Brain microvascular endothelial cell (primary cell): ENCODE data around the gene EHD2.

Source experiments
- DNase-seq: peaks from one replicate; pipeline ENCODE4 v3.0.0-alpha.2; 2020
- H3K27ac ChIP-seq: fragments of 250-450 bp; sonication (Bioruptor Pico); 2 replicates; pipeline ENCODE4 v1.5.1; 2020; ENCODE audit warnings: mild to moderate bottlenecking, moderate library complexity
- H3K27me3 ChIP-seq: fragments of 250-450 bp; sonication (Bioruptor Pico); replicated peaks from 2 replicates; pipeline ENCODE4 v1.5.1; 2020; ENCODE audit warnings: mild to moderate bottlenecking
- H3K36me3 ChIP-seq: fragments of 250-450 bp; sonication (Bioruptor Pico); replicated peaks from 2 replicates; pipeline ENCODE4 v1.5.1; 2020; ENCODE audit warnings: mild to moderate bottlenecking
- H3K4me3 ChIP-seq: 2 replicates; pipeline ENCODE4 v1.5.1; 2011; ENCODE audit warnings: low read depth, mild to moderate bottlenecking, control low read depth, low read length, moderate library complexity
- CTCF ChIP-seq: IDR thresholded peaks from 2 replicates; pipeline ENCODE4 v1.5.1; 2011; ENCODE audit warnings: low read depth, mild to moderate bottlenecking, moderate library complexity, low read length, control low read depth, inconsistent platforms; ENCODE audit errors: missing control alignments
- in situ Hi-C: cut with HindIII; loops from 2 replicates; pipeline ENCODE4 v1.10.0; 2017; ENCODE audit warnings: low sequenced_read_pairs, low pct_ligation_motif_present

The EHD2 gene

DNA sequence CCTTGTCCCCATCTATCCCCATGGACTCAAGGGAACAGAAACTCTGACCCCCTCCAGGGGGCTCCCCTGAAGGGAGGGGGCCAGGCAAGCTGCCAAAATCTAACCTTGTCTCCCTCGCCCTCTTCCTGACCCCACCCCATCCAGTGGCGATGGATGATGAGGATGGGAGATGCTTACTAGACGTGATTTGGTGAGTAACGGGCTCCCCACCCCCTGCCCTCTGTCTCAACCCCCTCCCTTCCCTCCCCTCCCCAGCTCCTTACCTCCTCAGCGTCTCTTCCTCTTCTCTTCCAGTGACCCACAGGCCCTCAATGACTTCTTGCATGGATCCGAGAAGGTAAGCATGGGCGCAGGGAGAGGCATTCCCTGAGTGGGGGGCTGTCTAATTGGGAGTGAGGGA, 39.8 kb upstream of the EHD2 start:
- peaks cover 20% of the 10 kb centered on the region for H3K36me3 ChIP-seq

GRCh38 chr19:47674548-47674947, 38.7 kb upstream of the EHD2 start:
- Histone ChIP-seq H3K27me3 (no peaks in the 10 kb centered on the region), H3K27ac (no peak overlapping the region), H3K4me3 (no peak overlapping the region), H3K36me3 (peaks cover 25% of the 10 kb centered on the region)
- no peak for DNase-seq
- in situ Hi-C loops, result no loop called here
- no peak for TF ChIP-seq CTCF

More for the DNA sequence above, 39.8 kb upstream of the EHD2 start:
- TF ChIP-seq CTCF, result no peak
- in situ Hi-C loops, result no loop called here
- no peak for DNase-seq
- Histone ChIP-seq H3K27me3 (no peaks in the 10 kb centered on the region), H3K27ac (no peak overlapping the region), H3K4me3 (no peak overlapping the region)

DNA sequence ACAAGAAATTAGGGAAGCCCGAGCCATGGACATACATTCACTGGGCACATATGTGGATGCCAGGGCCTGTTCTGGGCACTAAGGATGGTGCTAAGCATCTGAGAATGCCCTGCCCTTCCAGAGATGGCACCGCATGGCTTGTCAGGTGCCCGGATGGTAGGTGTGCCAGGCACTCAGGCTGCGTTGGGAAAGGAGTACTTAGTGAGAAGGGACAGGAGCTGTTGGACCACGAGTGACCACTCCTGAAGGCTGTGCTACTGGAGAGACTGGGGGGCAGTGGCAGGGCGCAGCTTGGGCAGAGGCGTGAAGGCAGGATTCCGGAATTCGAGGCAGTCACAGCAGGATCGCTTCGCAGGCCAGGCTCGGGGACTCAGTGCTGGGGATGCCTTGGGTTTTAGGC, 38.0 kb upstream of the EHD2 start:
- TF ChIP-seq CTCF, result no peak
- no peaks in the 10 kb centered on the region for H3K27me3 ChIP-seq
- no peak for DNase-seq
- peaks cover 32% of the 10 kb centered on the region for H3K36me3 ChIP-seq
- H3K27ac ChIP-seq, result no peak overlapping the region
- in situ Hi-C loops, result no loop called here
- no peak overlapping the region for H3K4me3 ChIP-seq

DNA sequence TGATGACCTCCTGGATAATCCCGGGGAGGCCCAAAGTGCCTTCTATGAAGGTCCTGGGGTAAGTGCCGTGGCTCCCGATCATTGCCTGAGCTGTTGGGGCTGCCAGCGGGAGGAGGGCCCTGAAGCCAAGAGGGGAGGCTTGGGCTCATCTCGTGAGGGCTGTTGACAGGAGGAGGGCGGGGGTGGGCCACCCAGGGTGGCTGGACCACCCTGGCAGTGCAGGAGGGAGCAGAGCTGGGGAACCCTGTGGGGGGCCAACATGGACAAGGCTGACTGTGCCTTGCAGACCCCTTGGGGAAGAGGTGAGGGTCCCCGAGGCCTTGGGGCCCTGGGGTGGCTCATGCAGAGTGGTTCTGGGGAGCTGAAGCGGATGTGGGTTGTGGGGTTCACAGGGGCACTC, 37.4 kb upstream of the EHD2 start:
- H3K27me3 ChIP-seq, result no peaks in the 10 kb centered on the region
- H3K4me3 ChIP-seq, result no peak overlapping the region
- in situ Hi-C loops, result no loop called here
- H3K27ac ChIP-seq, result no peak overlapping the region
- H3K36me3 ChIP-seq, result peaks cover 34% of the 10 kb centered on the region
- no peak for DNase-seq
- no peak for TF ChIP-seq CTCF

GRCh38 chr19:47676811-47677210, 36.4 kb upstream of the EHD2 start:
- H3K4me3 ChIP-seq, result no peak overlapping the region
- peaks cover 37% of the 10 kb centered on the region for H3K36me3 ChIP-seq
- in situ Hi-C loops, result no loop called here
- no peak for DNase-seq
- no peaks in the 10 kb centered on the region for H3K27me3 ChIP-seq
- no peak for TF ChIP-seq CTCF
- H3K27ac ChIP-seq, result no peak overlapping the region

- H3K27me3 ChIP-seq, result no peaks in the 10 kb centered on the region
- in situ Hi-C loops, result no loop called here
- no peak overlapping the region for H3K4me3 ChIP-seq
- DNase-seq, result no peak
- no peak for TF ChIP-seq CTCF
- no peak overlapping the region for H3K27ac ChIP-seq
- H3K36me3 ChIP-seq, result peaks cover 38% of the 10 kb centered on the region
Observed at GRCh38 chr19:47679251-47679900, 33.8 kb upstream of the EHD2 start.
